GM08714 (cell line): Measurements from ENCODE around the gene VTI1A.

ENCODE experiments used
- H3K4me3 ChIP-seq: fragments of 200-500 bp; sonication (Bioruptor generic); 2 replicates; pipeline ENCODE4 v1.5.1; 2014; ENCODE audit warnings: mild to moderate bottlenecking, low read length, inconsistent platforms
- ZNF274 ChIP-seq: IDR thresholded peaks from 2 replicates; pipeline ENCODE4 v1.6.1; 2012; ENCODE audit warnings: mild to moderate bottlenecking, low read depth, low read length

The VTI1A gene

DNA sequence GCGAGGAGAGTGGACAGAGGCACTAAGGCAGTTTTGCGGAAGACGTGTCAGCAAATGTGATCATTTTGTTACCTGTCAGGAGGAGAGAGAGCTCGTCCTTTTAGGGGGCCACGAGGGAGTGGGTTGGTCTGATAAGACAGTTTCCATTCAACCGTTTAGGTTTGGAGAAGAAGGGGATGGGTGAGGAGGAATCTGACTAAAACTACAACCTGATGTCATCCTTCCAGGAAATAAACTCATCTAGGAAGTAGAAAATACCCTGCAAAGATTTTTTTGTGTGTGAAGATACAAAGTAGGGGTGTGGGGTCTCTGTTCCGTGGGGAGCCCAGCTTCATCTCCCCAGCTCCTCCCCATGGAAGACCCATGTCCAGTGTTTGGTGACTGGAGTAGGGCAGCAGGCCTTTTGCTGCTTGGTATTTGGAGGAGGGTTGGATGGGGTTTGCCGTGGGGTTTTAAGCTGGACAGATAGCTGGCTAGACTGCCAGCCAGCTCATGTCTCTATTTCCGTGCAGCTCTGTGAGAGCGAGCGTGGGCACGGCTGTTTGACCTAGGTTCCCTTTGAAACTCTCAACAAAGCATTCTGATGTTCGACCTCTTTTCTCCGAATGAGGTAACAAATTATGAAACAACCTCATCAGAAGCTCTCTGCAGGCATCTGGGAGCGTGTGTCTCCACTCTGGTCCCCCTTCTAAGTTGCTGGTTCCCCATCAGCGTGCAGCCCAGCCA is 367.0 kb downstream of the VTI1A start:
- no peak overlapping the region for H3K4me3 ChIP-seq

DNA sequence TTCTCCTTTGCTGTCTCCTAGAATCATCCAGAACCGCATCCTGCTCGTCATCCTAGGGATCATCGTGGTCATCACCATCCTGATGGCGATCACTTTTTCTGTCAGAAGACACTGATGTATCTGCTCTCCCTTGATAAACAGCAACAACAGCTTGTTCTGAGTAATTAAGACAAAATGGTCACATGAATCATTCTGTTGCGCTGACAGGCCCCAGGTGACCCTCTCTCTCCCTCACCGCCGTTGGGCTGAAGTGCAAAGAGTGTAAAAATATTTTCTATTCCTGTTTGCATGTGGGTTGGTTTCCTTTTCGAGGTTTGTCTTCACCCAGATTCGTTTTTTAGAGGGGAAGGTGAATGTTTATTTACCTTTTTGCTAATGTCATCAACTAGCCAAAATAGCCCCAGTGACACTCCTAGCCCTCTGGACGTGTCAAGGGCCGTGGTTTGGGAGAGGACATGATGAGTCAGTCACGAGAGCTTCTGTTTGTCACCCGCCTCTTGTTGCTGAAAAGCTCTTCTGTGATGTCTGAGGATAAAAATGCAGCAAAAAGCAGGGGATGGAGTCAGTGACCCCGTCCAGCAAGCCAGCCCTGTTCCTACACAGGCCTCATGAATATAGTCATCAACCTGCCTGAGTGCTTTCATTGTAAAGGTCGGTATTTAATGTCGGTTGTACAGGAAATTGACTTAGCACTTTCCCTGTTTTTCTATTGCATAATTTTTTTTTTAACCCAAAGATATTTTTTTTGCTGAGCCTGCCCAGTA is 368.4 kb downstream of the VTI1A start:
- TF ChIP-seq ZNF274: no peak
- H3K4me3 ChIP-seq: no peak overlapping the region

More for the DNA sequence above, 367.0 kb downstream of the VTI1A start:
- no peak for TF ChIP-seq ZNF274

DNA sequence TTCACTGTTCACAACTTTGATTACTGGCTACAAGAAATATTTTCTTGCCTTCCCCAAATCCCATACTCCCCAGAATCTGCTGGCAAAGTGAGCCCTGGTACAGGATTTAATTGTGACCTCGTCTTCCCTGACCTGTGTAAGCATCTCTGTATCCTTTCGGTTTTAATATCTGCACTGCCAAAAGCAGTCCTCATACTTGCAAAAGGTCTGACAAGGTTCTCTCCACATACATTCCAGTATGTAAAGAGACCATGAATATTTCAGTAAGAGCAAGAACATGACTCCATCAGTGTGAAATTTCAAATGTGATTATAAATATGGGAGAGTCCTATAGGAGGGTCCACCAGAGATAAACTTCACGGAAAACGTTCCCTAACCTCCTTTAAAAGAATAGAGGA is 369.0 kb downstream of the VTI1A start:
- no peak for TF ChIP-seq ZNF274
- no peak overlapping the region for H3K4me3 ChIP-seq

DNA sequence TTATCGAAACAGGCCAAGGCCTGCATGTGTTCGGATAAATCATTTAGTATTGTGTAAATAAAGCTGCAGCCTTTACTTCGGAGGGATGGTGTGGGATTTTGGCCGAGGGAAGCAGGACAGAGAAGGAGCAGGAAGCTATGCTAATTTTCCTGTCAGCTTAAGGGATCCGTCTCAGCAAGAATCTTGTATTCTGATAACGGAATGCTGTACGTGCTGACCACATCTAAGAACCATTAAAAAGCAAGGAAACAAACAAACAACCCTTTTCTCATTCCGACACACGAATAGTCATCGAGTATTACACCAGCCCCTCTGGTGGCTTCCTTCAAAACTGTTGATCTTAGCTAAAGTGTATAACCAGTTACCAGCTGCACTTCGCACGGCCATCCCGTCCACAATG is 369.9 kb downstream of the VTI1A start:
- no peak overlapping the region for H3K4me3 ChIP-seq
- TF ChIP-seq ZNF274: no peak

DNA sequence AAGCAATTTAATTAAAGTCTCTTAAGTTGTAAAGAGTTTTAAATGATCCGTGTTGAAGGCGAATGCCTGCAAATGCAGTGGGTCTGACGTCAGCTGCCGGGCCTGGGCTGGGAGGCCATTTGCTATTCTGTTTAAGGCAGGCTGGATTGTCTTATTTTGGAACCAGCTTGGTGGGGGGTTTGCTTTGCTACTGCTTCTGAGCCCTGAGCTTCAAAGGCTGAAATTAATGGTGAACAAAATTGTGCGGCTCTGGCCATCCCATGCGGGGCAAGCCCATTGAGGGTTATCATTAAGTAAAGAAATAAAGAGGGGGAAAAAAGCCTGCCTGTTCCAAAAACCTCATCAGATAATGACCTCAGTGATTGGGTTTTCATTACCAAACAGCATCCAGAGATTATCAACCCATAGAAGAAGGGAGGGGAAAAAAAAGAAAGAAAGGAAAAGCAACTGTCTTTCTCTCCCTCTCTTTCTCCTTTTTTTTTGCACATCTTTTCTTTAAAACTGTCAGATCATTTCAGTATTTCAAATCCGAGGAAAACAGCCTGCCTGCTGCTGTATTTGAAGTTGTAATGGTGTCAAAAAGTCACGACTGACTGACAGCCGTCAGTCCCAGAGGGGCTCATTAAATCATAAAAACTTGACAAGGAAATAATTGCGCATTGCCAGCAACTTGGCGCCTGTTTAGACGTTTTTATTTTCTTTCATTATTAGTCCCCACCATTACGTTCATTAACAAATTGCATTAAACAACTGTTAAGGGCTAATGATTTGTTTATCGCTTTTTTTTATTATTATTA is 371.2 kb downstream of the VTI1A start:
- no peak for TF ChIP-seq ZNF274
- no peak overlapping the region for H3K4me3 ChIP-seq

DNA sequence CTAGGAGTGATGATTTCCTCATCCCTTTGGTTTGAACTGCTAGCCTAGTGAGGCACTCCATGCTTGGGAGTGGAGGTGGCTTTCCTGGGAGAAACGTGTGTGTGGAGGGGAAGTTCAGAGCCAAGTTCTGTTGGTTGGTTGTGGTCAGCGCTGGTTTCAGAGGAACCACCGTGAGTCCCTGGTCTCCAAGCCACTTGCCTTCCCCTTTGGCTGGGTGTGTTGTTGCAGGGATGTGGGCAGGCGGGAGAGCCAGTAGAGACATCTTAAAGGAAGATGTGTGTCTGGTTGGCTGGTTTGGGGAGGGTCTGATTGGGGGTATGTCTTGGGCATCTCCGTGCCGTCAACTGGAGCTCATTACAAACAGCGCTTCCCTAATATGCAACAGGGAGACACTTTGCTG is 372.2 kb downstream of the VTI1A start:
- no peak overlapping the region for H3K4me3 ChIP-seq
- TF ChIP-seq ZNF274: no peak

DNA sequence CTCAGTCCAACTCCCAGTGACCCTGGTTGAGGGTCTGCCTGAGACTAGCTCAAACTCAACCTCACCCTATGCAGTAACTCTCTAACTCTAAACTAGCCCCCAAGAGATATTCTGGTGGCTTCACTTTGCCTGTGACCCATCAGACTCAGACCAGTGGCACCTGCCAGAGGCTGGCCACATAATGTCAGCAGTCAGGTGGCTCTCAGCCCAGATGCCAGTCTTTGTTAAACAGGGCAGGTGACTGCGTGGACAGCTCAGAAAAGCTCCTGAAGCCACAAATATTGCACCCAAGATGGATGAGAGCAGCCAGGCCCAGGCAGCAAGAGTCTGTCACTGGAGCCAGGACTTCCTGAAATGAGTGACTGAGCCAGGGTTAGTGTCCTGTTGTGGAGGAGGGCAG is 373.3 kb downstream of the VTI1A start:
- no peak for TF ChIP-seq ZNF274
- H3K4me3 ChIP-seq: no peak overlapping the region

DNA sequence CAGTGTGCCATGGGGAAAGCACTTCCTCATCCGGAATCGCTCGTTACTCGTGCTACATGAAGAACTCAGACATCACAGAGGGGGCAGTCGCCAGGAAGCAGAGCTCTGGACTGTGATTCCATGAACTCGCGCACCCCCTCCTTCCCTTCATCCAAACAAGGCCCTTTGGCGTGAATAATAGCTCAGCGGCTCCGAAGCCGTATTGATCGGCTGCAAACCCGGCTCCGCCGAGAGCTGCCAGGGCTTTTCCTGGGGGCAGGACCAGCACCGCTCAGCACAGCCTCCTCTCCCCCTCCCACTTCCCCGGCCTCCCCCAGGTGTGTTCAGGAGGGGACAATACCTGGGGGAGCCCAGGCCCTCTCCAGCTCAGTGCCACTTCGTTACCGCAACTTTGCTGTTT is 374.0 kb downstream of the VTI1A start:
- no peak for TF ChIP-seq ZNF274
- no peak overlapping the region for H3K4me3 ChIP-seq

DNA sequence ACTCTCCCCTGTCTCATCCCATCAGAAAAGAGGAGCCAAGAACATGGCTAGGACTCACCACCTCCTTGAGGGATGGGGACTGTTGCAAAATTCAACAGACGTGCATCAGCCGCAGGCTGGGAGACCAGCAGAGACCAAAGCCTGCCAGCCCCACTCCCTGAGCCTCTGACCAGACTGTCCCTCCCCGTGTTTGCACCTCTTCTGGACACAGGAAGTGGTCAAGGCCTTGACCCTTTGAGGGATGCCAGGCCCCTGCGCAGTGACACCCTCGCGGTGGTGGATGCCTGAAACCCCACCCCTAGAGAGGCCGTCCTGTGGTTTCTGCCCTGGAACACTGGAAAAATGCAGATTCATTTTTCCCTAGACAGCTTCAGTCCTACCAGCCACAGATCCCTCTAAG is 374.6 kb downstream of the VTI1A start:
- H3K4me3 ChIP-seq: no peak overlapping the region
- TF ChIP-seq ZNF274: no peak

DNA sequence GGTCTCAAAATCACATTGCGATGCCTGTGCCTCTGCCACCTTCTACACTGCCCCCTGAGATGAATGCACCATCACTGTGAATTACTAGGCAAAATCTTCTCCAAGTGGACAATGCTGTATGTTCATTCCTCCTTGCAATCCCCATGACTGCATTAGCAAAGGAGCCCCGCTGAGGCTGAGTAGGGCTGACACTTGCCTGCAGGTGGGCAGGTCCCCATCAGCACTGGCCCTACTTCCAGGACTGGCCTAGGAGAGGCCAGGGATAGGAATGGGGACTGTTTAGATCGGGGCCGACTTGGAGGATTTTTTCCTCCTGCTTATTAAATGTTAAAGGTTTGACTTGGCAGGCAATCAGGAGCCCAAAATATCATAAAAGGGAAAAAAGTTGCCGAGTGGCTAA is 376.0 kb downstream of the VTI1A start:
- TF ChIP-seq ZNF274: no peak
- H3K4me3 ChIP-seq: no peak overlapping the region

DNA sequence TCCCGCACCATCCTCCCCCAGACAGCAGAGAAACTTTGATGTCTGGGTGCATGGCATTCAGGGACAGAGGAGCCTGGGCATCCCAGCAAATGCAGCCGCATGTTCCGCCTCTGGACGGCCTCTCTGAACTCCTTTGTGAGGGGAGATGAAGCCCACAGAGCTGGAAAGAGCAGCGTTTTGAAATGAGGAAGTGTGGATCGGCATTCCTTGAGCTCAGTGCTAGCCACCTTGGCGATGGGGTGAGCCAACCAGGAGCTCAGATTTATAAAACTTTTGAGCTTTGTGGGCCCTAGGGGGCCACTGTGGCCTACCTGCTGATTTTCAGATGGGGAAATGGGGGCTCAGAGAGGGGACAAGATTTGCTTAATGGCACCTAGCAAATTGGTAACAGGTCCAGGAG is 376.6 kb downstream of the VTI1A start:
- H3K4me3 ChIP-seq: no peak overlapping the region
- no peak for TF ChIP-seq ZNF274

DNA sequence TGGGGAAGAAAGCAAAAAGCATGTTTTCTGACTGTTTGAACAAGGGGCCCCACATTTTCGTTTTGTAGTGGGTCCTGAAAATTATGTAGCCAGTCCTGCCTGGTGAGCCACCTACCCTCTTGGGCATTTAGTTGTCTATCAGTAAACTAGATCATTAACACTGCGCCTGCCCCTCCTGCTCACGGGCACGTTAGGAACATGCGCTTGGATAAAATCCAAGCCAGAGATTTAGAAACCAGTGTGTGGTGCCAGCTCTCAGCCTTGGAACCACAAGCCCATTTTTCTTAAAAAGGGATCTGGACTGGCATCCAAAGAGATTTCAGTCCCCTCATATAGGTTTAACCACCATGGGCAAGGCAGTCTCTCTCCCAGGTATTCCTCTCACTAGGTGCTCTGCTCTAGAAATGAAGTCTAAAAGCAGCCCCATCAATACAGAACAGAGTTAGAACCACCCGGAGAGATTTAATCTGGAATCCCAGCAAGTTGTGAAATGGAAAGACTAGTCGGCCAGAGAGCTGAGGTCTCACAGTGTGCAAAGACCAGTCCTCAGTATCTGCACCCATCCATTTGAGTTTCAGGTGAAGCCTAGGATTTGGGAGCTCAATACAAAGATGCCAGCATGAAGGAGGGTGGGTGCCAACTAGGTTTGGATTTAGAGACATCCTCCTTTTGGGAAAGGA is 379.1 kb downstream of the VTI1A start:
- TF ChIP-seq ZNF274: no peak
- H3K4me3 ChIP-seq: no peak overlapping the region

DNA sequence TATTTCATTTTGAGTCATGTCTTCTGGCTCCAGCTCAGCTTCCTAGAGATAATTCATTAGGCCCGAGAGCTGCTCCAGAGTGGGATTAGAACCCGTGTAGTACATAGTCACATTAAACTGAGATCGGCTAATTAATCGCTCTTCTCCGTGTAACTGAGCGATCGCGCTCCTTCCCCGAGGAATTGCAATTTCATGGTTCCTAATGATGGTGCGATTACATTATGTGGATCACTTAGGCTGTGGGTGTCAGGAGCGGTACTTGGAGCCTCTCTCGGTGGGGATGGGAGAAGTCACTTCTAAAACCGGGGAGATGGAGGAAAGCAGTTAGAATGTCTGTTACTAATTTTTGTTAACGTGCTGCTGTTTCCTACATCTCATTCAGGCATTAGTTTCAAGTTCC is 380.1 kb downstream of the VTI1A start:
- no peak overlapping the region for H3K4me3 ChIP-seq
- TF ChIP-seq ZNF274: no peak

DNA sequence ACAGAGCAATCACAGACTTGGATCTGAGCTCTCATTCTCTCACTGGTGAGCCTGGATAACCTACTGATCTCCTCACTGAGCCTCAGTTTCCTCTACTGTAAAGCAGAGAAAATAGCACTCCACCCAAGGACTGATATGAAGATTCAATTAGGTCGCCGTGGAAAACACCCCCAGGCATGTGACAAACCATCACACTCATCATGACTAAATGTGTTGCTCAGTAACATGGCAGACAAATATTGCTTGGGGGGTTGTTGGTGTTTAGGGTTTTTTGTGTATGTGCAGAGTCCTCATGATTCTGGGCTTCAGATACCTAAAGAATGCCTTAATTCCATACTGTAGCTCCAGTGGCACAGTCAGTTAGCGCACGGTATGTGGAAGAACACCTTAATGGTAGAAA is 380.9 kb downstream of the VTI1A start:
- no peak overlapping the region for H3K4me3 ChIP-seq
- no peak for TF ChIP-seq ZNF274
